ENCODE measurements around the gene SLC17A4. TPM values are rescaled to one million over a fixed set of nuclear protein-coding genes. Genes with fewer than 3 reads are reported as not detected.

The SLC17A4 gene
- total and polyA plus RNA-seq, 2 experiments from 2014 or later: 6.3 to 9.6 TPM

GRCh38 chr6:25753079-25753478, 1.5 kb upstream of the SLC17A4 start:
- no peak overlapping the region for H2AFZ ChIP-seq
- TF ChIP-seq EZH2phosphoT487 (IDR thresholded peaks at IDR 0.05; ENCODE audit: low read depth, severe bottlenecking, unreplicated experiment) (no peak), CTCF (IDR thresholded peaks at IDR 0.05; ENCODE audit: poor library complexity) (no peak)
- no peaks in the 10 kb centered on the region for H3K9me2 ChIP-seq (replicated peaks; ENCODE audit: insufficient read depth)
- no peak overlapping the region for H3K27ac ChIP-seq
- no peak overlapping the region for H3K4me2 ChIP-seq
- H3K36me3 ChIP-seq (replicated peaks; ENCODE audit: insufficient read depth, low read depth): no peaks in the 10 kb centered on the region
- H3K27me3 ChIP-seq: no peaks in the 10 kb centered on the region
- H3K9me3 ChIP-seq (ENCODE audit: low read depth): no peaks in the 10 kb centered on the region
- no peaks in the 10 kb centered on the region for H4K20me1 ChIP-seq (ENCODE audit: insufficient read depth, poor library complexity, severe bottlenecking)
- DNase-seq (ENCODE audit: low spot score): no peak
- no peak overlapping the region for H3K4me3 ChIP-seq
- H3K4me1 ChIP-seq (ENCODE audit: insufficient read depth): peaks cover 18% of the 10 kb centered on the region
- H3K79me2 ChIP-seq: peaks cover 12% of the 10 kb centered on the region

- Histone ChIP-seq H3K9me3 (ENCODE audit: low read depth) (no peaks in the 10 kb centered on the region), H3K27ac (peak overlapping the region; percentile 62), H3K27me3 (no peaks in the 10 kb centered on the region), H3K4me3 (no peak overlapping the region), H3K36me3 (replicated peaks; ENCODE audit: insufficient read depth, low read depth) (no peaks in the 10 kb centered on the region), H2AFZ (no peak overlapping the region), H4K20me1 (ENCODE audit: insufficient read depth, poor library complexity, severe bottlenecking) (no peaks in the 10 kb centered on the region), H3K4me1 (ENCODE audit: insufficient read depth) (peaks cover 19% of the 10 kb centered on the region), H3K9me2 (replicated peaks; ENCODE audit: insufficient read depth) (no peaks in the 10 kb centered on the region), H3K4me2 (peak overlapping the region; percentile 66), H3K79me2 (peaks cover 17% of the 10 kb centered on the region)
- DNase-seq (ENCODE audit: low spot score): no peak
- 95% methylated on average over 1 of the region's 1 CpG for WGBS (ENCODE audit: low lambda C conversion rate, missing lambda C conversion rate)
- TF ChIP-seq EZH2phosphoT487 (IDR thresholded peaks at IDR 0.05; ENCODE audit: low read depth, severe bottlenecking, unreplicated experiment) (no peak), EZH2 (IDR thresholded peaks at IDR 0.05; ENCODE audit: borderline replicate concordance) (no peak), CTCF (IDR thresholded peaks at IDR 0.05; ENCODE audit: poor library complexity) (no peak)
Measured at GRCh38 chr6:25755483-25755882, 941 bp downstream of the SLC17A4 start.

GRCh38 chr6:25756382-25757363, 2.1 kb downstream of the SLC17A4 start:
- Histone ChIP-seq H4K20me1 (ENCODE audit: insufficient read depth, poor library complexity, severe bottlenecking) (no peaks in the 10 kb centered on the region), H3K27ac (peak overlapping the region; percentile 23), H3K27me3 (no peaks in the 10 kb centered on the region), H3K9me3 (ENCODE audit: low read depth) (no peaks in the 10 kb centered on the region), H3K4me1 (ENCODE audit: insufficient read depth) (peaks cover 19% of the 10 kb centered on the region), H3K79me2 (peaks cover 17% of the 10 kb centered on the region), H3K9me2 (replicated peaks; ENCODE audit: insufficient read depth) (no peaks in the 10 kb centered on the region), H2AFZ (no peak overlapping the region), H3K36me3 (replicated peaks; ENCODE audit: insufficient read depth, low read depth) (no peaks in the 10 kb centered on the region), H3K4me3 (no peak overlapping the region), H3K4me2 (peak overlapping the region; percentile 66)
- TF ChIP-seq EZH2 (IDR thresholded peaks at IDR 0.05; ENCODE audit: borderline replicate concordance): no peak
- no peak for TF ChIP-seq CTCF (IDR thresholded peaks at IDR 0.05; ENCODE audit: poor library complexity)
- TF ChIP-seq EZH2phosphoT487 (IDR thresholded peaks at IDR 0.05; ENCODE audit: low read depth, severe bottlenecking, unreplicated experiment): no peak
- WGBS (ENCODE audit: low lambda C conversion rate, missing lambda C conversion rate): 81% methylated on average over 9 of the region's 9 CpGs
- no peak for DNase-seq (ENCODE audit: low spot score)

All from hepatocyte (in vitro differentiated cells).